HG03571 (cell line): ENCODE measurements around the gene CAMSAP1.
"Not testable (repeated sequence)": the region's sequence is repeated elsewhere in the genome, so short reads cannot be mapped to it uniquely, and the experiment has no call there.

Experiments used
- ATAC-seq: cut with Tn5 transposase; IDR thresholded peaks from one replicate; pipeline ENCODE4 v1.9.1; 2021; ENCODE audit not compliant: unreplicated experiment

The CAMSAP1 gene

DNA sequence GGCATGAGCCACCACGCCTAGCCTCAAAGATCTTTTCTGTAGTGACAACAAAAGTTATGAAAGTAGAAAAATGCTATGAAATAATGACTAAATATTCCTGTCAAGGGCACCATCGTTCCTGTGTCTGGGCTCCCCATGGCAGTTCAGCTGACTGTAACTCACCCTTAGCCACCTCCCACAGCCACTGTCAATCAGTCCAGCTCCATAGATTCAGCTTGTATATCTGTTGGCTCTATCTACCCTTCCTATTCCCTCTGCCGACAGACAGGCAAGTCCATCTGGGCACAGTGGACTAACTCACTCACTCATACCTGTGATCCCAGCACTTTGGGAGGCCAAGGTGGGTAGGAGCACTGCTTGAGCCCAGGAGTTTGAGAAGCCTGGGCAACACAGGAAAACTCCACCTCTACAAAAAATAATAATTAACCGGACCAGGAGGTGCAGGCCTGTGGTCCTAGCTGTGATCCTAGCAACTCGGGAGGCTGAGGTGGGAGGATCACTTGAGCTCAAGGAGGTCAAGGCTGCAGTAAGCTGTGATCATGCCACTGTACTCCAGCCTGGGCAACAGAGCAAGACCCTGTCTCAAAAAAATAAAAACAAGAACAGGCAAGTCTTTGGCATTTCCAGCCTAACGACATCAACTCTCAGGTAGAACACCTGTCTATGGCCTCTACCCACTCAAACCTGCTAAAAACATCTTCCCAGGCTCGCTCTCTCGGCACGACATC is 6.2 kb downstream of the CAMSAP1 start:
- ATAC-seq = no peak

GRCh38 chr9:135898634-135899407 is 8.5 kb downstream of the CAMSAP1 start:
- ATAC-seq = no peak

- ATAC-seq = no peak
These were observed 10.7 kb downstream of the CAMSAP1 start for GRCh38 chr9:135896626-135897025.

GRCh38 chr9:135896205-135896604 is 11.1 kb downstream of the CAMSAP1 start:
- ATAC-seq = no peak

- no peak for ATAC-seq
These were observed 12.0 kb downstream of the CAMSAP1 start for GRCh38 chr9:135895202-135895848.

GRCh38 chr9:135893104-135893503 is 14.2 kb downstream of the CAMSAP1 start:
- no peak for ATAC-seq

- not testable (repeated sequence) for ATAC-seq
These were observed 15.0 kb downstream of the CAMSAP1 start for GRCh38 chr9:135892327-135892726.

DNA sequence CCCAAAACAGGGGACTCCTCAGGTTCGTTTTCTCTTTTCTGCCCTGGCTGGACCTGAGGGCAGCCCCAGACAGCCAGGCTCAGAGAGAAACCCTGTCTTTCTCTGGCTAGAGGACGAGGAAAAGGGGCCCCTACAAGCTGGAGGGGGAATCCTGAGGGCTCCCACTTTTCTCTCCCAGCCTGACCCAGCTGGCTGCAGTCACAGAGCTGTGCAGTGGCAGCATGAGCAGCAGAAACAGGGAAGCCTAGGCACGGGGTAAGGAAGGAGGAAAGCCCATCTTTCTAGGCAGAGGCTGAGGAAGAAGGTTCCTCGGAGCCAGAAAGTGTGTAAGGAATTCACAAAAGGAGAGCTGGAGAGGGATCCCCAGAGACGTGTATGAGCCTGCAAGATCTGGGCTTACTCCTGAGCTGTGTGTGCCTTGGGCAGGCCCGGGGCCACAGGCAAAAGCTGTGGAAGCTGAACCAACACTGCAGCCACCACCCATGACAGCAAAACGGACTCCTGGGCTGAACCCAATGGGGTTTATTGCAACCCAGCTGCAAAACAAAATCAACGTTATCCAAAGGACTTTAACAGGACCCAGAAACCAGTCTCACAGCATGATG is 16.2 kb downstream of the CAMSAP1 start:
- no peak for ATAC-seq

DNA sequence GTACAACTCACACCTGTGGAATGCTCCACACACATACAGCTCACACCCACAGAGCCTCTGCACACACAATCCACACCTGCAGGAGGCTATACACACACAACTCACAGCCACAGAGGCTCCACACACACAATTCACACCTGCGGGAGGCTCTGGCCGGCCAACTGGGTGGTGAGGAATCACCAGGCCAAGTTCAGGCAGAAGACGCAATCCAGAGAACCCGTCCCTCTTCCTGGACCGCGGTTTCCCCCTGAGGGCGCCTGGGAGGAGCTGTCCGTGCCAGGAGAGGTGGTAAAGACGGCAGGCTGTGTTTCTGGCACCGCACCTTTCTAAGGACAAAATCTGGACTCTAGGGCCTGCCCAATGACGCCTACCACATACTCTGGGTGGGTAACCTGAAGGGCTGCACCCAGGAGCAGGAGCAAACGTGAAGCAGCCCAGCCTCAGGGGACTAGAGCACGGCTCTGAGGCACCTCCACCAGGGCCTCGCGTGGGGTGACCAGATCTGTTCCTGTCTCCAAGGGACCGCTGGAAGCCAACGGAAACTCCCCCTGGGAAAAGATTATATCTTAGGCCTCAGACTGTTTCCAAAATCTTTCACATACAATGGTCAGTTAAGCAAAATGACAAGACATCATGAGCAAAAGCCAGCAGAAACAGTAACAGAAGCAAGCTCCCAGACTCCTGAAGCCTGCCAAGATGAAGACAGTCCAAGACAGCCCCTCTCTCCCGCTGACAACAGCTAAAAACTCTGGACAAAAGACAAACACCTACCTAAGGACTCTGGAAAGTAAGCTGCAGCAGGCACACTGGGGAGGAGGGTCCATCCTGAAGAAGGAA is 16.9 kb downstream of the CAMSAP1 start:
- ATAC-seq = no peak

DNA sequence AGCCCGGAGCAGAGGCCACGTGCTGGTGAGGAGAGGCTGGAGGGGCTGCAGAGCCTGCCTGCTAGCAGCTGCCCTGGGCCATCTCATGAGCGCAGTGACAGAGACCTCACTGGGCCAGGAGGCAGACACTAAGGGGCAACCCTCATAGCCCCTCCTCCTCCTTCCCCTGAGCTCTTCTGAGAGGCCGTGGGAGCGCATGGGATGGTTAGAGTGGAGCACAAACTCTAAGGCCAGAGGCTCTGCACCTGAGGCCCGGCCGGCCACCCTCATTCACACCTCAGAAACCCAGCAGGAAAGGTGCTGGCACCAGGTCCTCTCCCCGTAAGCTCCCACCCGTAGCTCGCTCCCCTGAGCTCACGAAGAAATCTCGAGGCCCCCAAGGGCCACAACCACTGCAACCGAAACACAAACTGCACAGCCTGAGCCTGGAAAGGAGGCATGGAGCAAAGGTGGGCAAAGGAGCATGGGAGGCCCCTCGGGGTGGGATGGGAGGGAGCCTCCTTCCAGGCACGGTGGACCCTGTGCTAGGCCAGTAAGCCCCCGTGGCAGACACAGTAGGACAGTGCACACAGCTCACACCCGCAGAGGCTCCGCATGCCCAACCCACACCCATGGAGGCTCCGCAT is 17.7 kb downstream of the CAMSAP1 start:
- no peak for ATAC-seq

DNA sequence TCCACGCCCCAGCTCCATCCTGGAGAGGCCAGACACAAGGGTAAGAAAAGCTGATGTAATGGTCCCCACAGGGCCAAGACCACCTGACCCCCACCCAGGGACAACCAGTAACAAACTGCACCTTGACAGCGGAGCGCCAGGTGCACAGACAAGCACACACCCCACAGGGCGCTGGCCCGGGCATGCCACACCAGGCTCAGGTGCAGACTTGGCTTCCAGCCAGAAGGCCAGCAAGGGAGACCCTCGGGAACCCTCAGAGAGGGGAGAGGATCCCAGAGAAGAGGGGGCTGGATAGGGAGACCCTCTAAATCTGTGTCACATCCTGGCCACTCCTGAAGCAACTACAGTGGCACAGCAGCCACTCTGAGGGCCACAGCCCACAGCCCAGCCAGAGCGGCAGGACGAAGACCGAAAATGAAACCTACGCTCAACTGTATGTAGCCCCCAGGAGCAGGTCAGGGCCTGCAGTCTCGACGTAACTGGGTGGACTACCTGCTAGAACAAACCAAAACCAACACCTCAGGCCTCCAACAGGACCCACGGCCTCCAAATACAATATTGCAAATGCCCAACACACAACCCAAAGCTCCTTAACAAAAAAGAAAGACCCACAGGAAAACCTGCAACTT is 18.5 kb downstream of the CAMSAP1 start:
- ATAC-seq = no peak

DNA sequence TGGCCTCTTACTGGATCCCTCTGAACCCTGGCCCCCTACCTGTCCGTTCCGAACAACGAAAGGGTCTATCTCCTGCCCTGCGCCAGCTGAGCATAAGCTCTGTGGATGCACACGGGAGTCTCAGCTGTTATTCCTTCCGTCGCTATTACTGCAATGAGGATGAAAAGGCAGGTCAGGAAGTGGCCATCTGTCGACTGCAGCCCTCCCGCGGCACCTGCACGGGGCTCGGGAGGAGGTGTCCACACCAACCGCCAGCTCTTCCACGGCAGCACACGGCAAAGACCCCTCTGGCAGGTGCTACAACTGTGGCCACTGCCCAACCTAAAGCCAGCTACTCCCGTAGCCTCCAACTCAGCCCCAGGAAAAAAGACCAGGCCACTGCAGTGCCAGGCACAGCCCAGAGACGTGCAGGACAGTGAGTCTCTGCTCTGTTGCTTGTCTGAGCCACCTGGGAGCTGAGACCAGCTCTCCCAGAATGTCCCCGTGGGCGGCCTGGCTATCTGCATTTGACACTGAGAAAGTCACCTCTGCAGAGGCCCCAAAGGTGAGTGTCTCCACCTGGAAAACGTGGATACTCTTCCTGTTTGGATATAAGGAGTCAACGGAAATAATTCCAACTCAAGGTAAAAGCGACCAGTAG is 19.1 kb downstream of the CAMSAP1 start:
- ATAC-seq = no peak

DNA sequence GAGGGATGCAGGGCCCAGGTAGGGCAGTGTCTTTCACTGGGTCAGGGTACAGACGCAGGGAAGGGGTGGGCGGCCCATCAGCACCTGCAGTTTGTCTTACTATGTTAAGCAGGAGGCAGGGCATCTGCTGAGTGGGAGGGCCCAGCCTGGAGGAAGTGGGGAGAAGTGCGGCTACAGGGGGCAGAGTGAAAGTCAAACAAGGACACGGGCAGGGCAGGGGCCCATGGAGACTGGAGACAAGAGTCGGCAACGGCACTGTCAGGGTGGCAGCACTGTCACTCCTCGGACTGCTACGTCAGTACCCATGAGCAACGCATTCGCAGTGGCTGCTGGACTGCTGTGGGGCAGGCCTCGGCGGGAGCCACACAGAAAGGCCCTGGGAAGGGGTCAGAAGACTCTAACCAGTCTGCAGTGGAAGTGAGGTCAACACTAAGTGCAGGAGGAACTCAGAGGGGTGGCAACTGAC is 19.7 kb downstream of the CAMSAP1 start:
- ATAC-seq = no peak

DNA sequence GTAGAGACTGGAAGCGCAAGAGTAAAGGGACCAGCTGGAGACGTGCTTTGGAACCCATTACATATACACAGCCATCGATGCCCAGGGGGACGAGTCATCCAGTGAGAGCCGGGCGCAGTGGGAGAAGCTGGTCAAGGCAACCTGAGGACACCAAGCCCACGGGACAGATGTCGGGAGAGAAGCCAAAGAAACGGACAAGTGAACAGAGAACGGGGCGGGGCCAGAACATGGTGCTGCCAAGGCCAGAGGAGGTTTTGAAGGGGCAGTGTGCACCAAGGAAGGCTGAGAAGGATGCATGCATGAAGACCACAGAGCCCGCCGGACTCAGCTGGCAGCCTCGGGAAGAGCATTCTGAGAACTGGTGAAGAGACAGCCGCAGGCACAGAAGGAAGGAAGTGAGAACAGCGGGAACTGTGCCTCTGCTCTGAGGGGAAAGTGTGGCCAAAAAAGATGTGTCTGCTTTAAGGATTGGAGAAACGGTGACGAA is 20.3 kb downstream of the CAMSAP1 start:
- ATAC-seq = no peak

GRCh38 chr9:135886147-135886981 is 21.0 kb downstream of the CAMSAP1 start:
- ATAC-seq = no peak

DNA sequence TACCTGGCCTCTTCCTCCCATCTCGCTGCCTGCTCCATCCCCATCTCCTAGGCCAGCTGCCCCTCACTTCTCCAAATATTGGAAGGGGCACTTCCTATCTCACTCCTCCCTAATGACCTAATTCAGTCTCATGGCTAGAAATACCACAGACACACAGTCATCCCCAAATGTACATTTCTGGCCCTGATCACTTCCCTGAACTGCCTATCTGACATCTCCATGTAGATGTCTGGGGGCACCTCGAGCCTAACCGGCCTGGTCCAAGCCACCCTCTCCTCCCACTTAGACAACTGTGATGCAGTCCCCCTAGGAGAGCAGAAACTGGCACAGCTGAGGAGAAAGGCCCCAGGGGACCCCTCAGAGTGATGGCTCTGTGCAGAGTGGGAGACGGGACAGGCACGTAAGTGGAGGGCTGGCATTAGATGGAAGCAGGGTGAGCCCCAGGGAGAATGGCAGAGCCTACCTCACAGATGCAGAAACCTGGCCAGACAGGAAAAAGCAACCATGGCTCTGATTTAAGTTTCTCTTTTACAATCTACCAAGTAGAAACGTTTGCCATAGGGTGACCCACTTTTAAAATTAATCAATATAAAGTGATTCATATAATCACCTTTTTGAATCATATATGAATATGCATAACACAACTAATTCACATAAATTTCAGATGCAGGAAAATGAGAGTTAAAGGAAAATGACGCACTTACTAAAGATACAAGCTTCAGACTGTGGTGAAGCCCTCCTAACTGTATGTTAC is 22.1 kb downstream of the CAMSAP1 start:
- ATAC-seq = no peak

- no peak for ATAC-seq
These were observed 22.9 kb downstream of the CAMSAP1 start for GRCh38 chr9:135884328-135885035.
